Psoas muscle (tissue), 8 donors: ENCODE measurements around the gene EREG. TPM values are rescaled to one million over a fixed set of nuclear protein-coding genes. Genes with fewer than 3 reads are reported as not detected.
A peak's percentile ranks its signal among the peaks of the same experiment; 100 is the strongest.

Source experiments
- ATAC-seq, 4 donors: fragments of 200-7000 bp; cut with Tn5 transposase; one replicate each; pipeline ENCODE4 v1.9.1; 2020; ENCODE audit warnings: moderate library complexity in 3 of 4, mild to moderate bottlenecking in 2 of 4
- DNase-seq, 2 donors: peaks; one replicate each; pipeline ENCODE4 v3.0.0-alpha.2; 2020
- H3K27ac ChIP-seq: fragments of 200-600 bp; one replicate; pipeline ENCODE4 v1.8.0; 2022
- H3K27me3 ChIP-seq, 3 donors: fragments of 200-600 bp in 1 of 3; one replicate each; pipeline versions ENCODE4 v1.6.1 to v1.8.0; 2013 to 2022; ENCODE audit warnings: low read length in 2 of 3, mild to moderate bottlenecking in 2 of 3, moderate library complexity in 1 of 3; ENCODE audit not compliant: insufficient read depth in 3 of 3
- H3K36me3 ChIP-seq, 2 donors: fragments of 200-600 bp in 1 of 2; one replicate each; pipeline versions ENCODE4 v1.6.1 to v1.8.0; 2013 to 2022; ENCODE audit warnings: low read depth in 1 of 2, mild to moderate bottlenecking in 1 of 2, moderate library complexity in 1 of 2; ENCODE audit not compliant: insufficient read depth in 1 of 2
- H3K4me1 ChIP-seq: fragments of 200-600 bp; one replicate; pipeline ENCODE4 v1.8.0; 2022
- H3K4me3 ChIP-seq: fragments of 200-600 bp; one replicate; pipeline ENCODE4 v1.8.0; 2022; ENCODE audit warnings: mild to moderate bottlenecking
- H3K9me3 ChIP-seq: fragments of 200-600 bp; one replicate; pipeline ENCODE4 v1.8.0; 2022
- CTCF ChIP-seq: fragments of 200-600 bp; IDR thresholded peaks from one replicate; pipeline ENCODE4 v1.8.0; 2022; ENCODE audit warnings: antibody characterized with exemption
- WGBS, 3 donors: extraction: QIAGEN DNeasy Blood & Tissue Kit; methylation state at CpG; one replicate each; pipeline versions ENCODE4 v1.1.6 to v1.1.7; 2013; 5-methylcytosine and 5-hydroxymethylcytosine counted together
- intact Hi-C, 2 donors: fragments of 100-400 bp; cut with DNase I; formaldehyde crosslinking; loops; one replicate each; pipeline versions ENCODE4 v1.11.0 to v1.14.2; 2022
- polyA plus RNA-seq, 3 donors: library from polyadenylated mRNA; stranded (reverse); fragments of 200-250 nt; gene quantifications; one replicate each; pipeline ENCODE4 v1.2.3, GENCODE V29; 2013
- total RNA-seq, 4 donors: library from RNA; stranded (reverse); fragmentation: NEBNext Ultra II Directional in 2 of 4; extraction: Animal tissue kit (Norgen Biotek cat#: 25700) in 2 of 4; gene quantifications; one replicate each; pipeline versions ENCODE4 v1.2.1 to v1.2.4, GENCODE V29; 2021 to 2023
- donor health status: healthy with polysubstance abuse.
- donor health status: DM: no; HTN: no; CAD: no; lungs with moderate emphysema.
- donor health status: Bipolar disorder and iron deficiency.
- donor health status: healthy.
- donor health status: DM: yes; HTN: yes; CAD: no.
- donor health status: DM: no; HTN: no; CAD: no.
- donor health status: DM: no; HTN: no; CAD: no.
- donor health status: DM: yes; HTN: yes; CAD: no.

EREG gene
- total and polyA plus RNA-seq, 7 donors, result 0.03 to 0.20 TPM; not detected in 5

GRCh38 chr4:74357965-74358364 is 7.0 kb upstream of the EREG start:
- no peak for DNase-seq
- Histone ChIP-seq H3K27me3 (no peaks in the 10 kb centered on the region), H3K9me3 (no peaks in the 10 kb centered on the region), H3K4me3 (no peak overlapping the region), H3K27ac (no peak overlapping the region), H3K4me1 (no peaks in the 10 kb centered on the region), H3K36me3 (no peaks in the 10 kb centered on the region)
- TF ChIP-seq CTCF, result no peak
- no peak for ATAC-seq
- intact Hi-C loops, result no loop called here
- WGBS, 3 donors, result 81 to 88% (median 81%) methylated on average over 1 of the region's 1 CpG

- Histone ChIP-seq H3K4me3 (no peak overlapping the region), H3K36me3 (no peaks in the 10 kb centered on the region), H3K27ac (no peak overlapping the region), H3K4me1 (peaks cover 5% of the 10 kb centered on the region), H3K9me3 (no peaks in the 10 kb centered on the region), H3K27me3 (peaks cover 3 to 20% (median 6%) of the 10 kb centered on the region in 3 donors)
- TF ChIP-seq CTCF, result no peak
- 64 to 68% (median 67%) methylated on average over 4 of the region's 4 CpGs for WGBS, 3 donors
- intact Hi-C loops, result no loop called here
- ATAC-seq, result no peak
- no peak for DNase-seq
Measured at GRCh38 chr4:74361671-74362070, 3.3 kb upstream of the EREG start.

GRCh38 chr4:74362347-74362746 is 2.6 kb upstream of the EREG start:
- WGBS, 3 donors, result 89 to 94% (median 92%) methylated on average over 3 of the region's 3 CpGs
- intact Hi-C loops, result no loop called here
- TF ChIP-seq CTCF, result no peak
- Histone ChIP-seq H3K27ac (no peak overlapping the region), H3K27me3 (peaks cover 3 to 20% (median 6%) of the 10 kb centered on the region in 3 donors), H3K4me1 (peaks cover 5% of the 10 kb centered on the region), H3K9me3 (no peaks in the 10 kb centered on the region), H3K36me3 (no peaks in the 10 kb centered on the region), H3K4me3 (no peak overlapping the region)
- no peak for DNase-seq
- ATAC-seq, result no peak

GRCh38 chr4:74364256-74364651 is 691 bp upstream of the EREG start:
- H3K27me3 ChIP-seq, result peaks cover 3 to 20% (median 6%) of the 10 kb centered on the region in 3 donors
- no peak overlapping the region for H3K27ac ChIP-seq
- peaks cover 5% of the 10 kb centered on the region for H3K4me1 ChIP-seq
- DNase-seq (no peak), ATAC-seq (no peak)
- WGBS, 3 donors, result 39 to 46% (median 40%) methylated on average over 8 of the region's 8 CpGs
- intact Hi-C loops, result no loop called here
- no peak for TF ChIP-seq CTCF
- H3K36me3 ChIP-seq, result no peaks in the 10 kb centered on the region
- no peaks in the 10 kb centered on the region for H3K9me3 ChIP-seq
- no peak overlapping the region for H3K4me3 ChIP-seq

GRCh38 chr4:74365761-74366160 is 816 bp downstream of the EREG start:
- Histone ChIP-seq H3K4me1 (peaks cover 5% of the 10 kb centered on the region), H3K36me3 (no peaks in the 10 kb centered on the region), H3K27me3 (peaks cover 3 to 20% (median 6%) of the 10 kb centered on the region in 3 donors), H3K9me3 (no peaks in the 10 kb centered on the region), H3K27ac (no peak overlapping the region), H3K4me3 (peak overlapping the region; percentile 48)
- WGBS, 3 donors, result 7 to 13% (median 9%) methylated on average over 11 of the region's 11 CpGs
- no peak for TF ChIP-seq CTCF
- no peak for DNase-seq
- no peak for ATAC-seq
- intact Hi-C loops, result no loop called here
